KMS-11 (cell line): ENCODE results near the gene CACNA2D3.

Experiments
- H2AFZ ChIP-seq: fragments of 200-600 bp; sonication (generic); 2 replicates; pipeline ENCODE4 v1.6.1; 2016; ENCODE audit warnings: antibody characterized with exemption, mixed run types, low read depth
- H3K27ac ChIP-seq: fragments of 200-600 bp; sonication (generic); 2 replicates; pipeline ENCODE4 v1.6.1; 2016; ENCODE audit warnings: mild to moderate bottlenecking, mixed run types
- H3K27me3 ChIP-seq: fragments of 200-600 bp; sonication (generic); 2 replicates; pipeline ENCODE4 v1.6.1; 2017; ENCODE audit warnings: mild to moderate bottlenecking, low read depth, mixed run types, moderate library complexity; ENCODE audit not compliant: insufficient read depth
- H3K36me3 ChIP-seq: fragments of 200-600 bp; sonication (generic); 2 replicates; pipeline ENCODE4 v1.6.1; 2017; ENCODE audit warnings: mild to moderate bottlenecking, mixed run types; ENCODE audit not compliant: insufficient read depth
- H3K4me1 ChIP-seq: fragments of 200-600 bp; sonication (generic); 2 replicates; pipeline ENCODE4 v1.6.1; 2016; ENCODE audit warnings: mild to moderate bottlenecking, low read depth, mixed run types; ENCODE audit not compliant: poor library complexity, severe bottlenecking
- H3K4me2 ChIP-seq: fragments of 200-600 bp; sonication (generic); 2 replicates; pipeline ENCODE4 v1.7.0; 2016; ENCODE audit warnings: mild to moderate bottlenecking, mixed run types
- H3K4me3 ChIP-seq: fragments of 200-600 bp; sonication (generic); IDR thresholded peaks from 2 replicates; pipeline ENCODE4 v1.6.1; 2017; ENCODE audit warnings: low read depth, low read length, mixed read lengths; ENCODE audit not compliant: insufficient read depth
- H3K79me2 ChIP-seq: fragments of 200-600 bp; sonication (generic); 2 replicates; pipeline ENCODE4 v1.6.1; 2016; ENCODE audit warnings: low read depth, mixed run types; ENCODE audit not compliant: insufficient read depth
- H3K9ac ChIP-seq: fragments of 200-600 bp; sonication (generic); 2 replicates; pipeline ENCODE4 v1.6.1; 2016; ENCODE audit warnings: mild to moderate bottlenecking, mixed run types
- H4K20me1 ChIP-seq: fragments of 200-600 bp; sonication (generic); 2 replicates; pipeline ENCODE4 v1.6.1; 2016; ENCODE audit warnings: mild to moderate bottlenecking, mixed run types; ENCODE audit not compliant: insufficient read depth
- CTCF ChIP-seq: fragments of 200-600 bp; sonication (generic); conservative IDR thresholded peaks from 2 replicates; pipeline ENCODE4 v1.6.1; 2017; ENCODE audit warnings: low read depth, mild to moderate bottlenecking, antibody characterized with exemption, low read length, moderate library complexity, mixed read lengths

The CACNA2D3 gene

DNA sequence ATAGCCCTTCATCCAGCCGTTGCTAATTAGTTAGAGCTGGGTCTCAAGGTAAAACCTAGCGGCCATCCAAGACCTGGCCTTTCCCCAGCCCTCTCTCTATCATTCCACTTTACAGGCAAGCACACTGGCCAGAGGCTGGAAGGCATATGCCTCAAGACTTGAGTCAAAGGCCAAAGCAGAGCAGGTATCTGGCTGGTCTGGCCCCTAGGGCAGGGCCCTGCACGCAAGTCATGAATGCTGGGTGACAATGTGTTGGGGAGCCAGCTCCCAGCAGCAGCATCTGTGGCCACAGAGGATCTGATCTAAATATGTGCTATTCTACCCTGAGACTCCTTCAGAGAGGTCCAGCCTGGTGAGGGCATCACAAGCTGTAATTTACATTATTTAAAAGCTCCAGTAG, 691.9 kb downstream of the CACNA2D3 start:
- Histone ChIP-seq H3K79me2 (no peaks in the 10 kb centered on the region), H4K20me1 (no peaks in the 10 kb centered on the region), H3K4me3 (no peak overlapping the region), H3K4me2 (no peak overlapping the region), H3K4me1 (no peaks in the 10 kb centered on the region), H3K27ac (no peak overlapping the region), H3K27me3 (no peaks in the 10 kb centered on the region), H3K9ac (no peak overlapping the region), H3K36me3 (no peaks in the 10 kb centered on the region), H2AFZ (no peak overlapping the region)
- no peak for TF ChIP-seq CTCF

DNA sequence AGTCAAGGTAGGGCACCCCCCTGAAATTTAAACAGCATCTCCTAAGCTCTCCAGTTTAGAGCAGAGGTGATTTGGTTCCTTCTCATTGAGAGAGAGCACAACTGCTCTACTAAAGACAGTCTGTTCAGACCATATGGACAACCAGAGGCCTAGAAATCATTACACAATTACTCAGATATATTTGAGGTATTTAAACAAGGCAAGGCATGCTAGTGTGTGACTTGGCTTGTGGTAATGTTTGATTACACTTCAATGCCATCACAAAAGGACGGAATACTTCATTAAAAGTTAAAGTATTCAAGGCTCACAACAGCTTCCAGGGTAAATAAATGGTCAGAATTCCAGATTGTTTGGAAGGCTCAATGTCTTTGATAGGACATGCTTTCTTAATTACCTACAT, 695.3 kb downstream of the CACNA2D3 start:
- Histone ChIP-seq H3K4me1 (no peaks in the 10 kb centered on the region), H4K20me1 (no peaks in the 10 kb centered on the region), H3K4me2 (no peak overlapping the region), H3K9ac (no peak overlapping the region), H2AFZ (no peak overlapping the region), H3K27ac (no peak overlapping the region), H3K27me3 (no peaks in the 10 kb centered on the region), H3K4me3 (no peak overlapping the region), H3K79me2 (no peaks in the 10 kb centered on the region), H3K36me3 (no peaks in the 10 kb centered on the region)
- no peak for TF ChIP-seq CTCF

DNA sequence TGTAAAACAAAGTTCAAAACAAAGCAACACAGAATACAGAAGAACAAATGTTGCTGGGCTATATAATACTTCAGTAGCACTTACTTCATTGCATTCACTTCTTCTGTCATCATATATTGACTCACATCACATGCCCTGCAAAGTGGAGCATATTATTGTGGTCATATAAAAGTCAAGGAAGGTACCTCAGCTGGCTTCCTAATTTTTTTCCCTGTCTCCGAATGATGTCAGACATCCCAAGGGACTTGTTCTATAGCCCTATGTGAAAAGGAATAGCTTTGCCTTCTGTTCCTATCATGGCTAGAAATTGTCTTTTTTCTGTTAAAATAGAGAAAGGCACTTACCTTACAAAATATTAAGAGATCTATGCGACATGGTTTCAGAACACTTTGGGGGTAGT, 696.1 kb downstream of the CACNA2D3 start:
- H3K27ac ChIP-seq = no peak overlapping the region
- no peaks in the 10 kb centered on the region for H3K4me1 ChIP-seq
- H3K4me2 ChIP-seq = no peak overlapping the region
- no peak for TF ChIP-seq CTCF
- no peaks in the 10 kb centered on the region for H3K27me3 ChIP-seq
- no peak overlapping the region for H3K4me3 ChIP-seq
- no peak overlapping the region for H3K9ac ChIP-seq
- no peaks in the 10 kb centered on the region for H3K36me3 ChIP-seq
- no peak overlapping the region for H2AFZ ChIP-seq
- no peaks in the 10 kb centered on the region for H3K79me2 ChIP-seq
- no peaks in the 10 kb centered on the region for H4K20me1 ChIP-seq

DNA sequence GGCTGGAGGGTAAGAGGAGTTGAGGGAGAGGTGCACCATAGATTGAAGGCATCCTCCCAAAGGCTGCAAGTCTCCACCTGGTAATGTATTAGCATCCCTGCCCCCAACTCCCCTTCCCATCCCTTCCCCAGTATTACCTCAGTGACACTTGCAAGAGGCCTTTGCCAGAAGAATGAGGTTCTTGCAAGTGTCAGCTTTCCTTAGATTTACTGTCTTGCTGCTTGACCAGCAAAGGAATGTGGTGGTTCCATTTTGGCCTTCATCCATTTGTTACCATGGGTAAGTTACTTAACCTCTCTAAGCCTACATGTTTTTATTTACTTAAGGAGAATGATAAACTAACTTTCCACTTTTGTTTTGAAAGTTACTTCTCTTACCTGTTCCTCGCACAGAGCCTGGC, 696.6 kb downstream of the CACNA2D3 start:
- no peaks in the 10 kb centered on the region for H3K4me1 ChIP-seq
- no peak overlapping the region for H3K9ac ChIP-seq
- H3K4me2 ChIP-seq = no peak overlapping the region
- TF ChIP-seq CTCF = no peak
- H3K79me2 ChIP-seq = no peaks in the 10 kb centered on the region
- H3K36me3 ChIP-seq = no peaks in the 10 kb centered on the region
- no peaks in the 10 kb centered on the region for H3K27me3 ChIP-seq
- H3K4me3 ChIP-seq = no peak overlapping the region
- H4K20me1 ChIP-seq = no peaks in the 10 kb centered on the region
- no peak overlapping the region for H2AFZ ChIP-seq
- no peak overlapping the region for H3K27ac ChIP-seq

GRCh38 chr3:54819946-54820345, 697.6 kb downstream of the CACNA2D3 start:
- no peaks in the 10 kb centered on the region for H3K4me1 ChIP-seq
- no peaks in the 10 kb centered on the region for H3K36me3 ChIP-seq
- H3K4me3 ChIP-seq = no peak overlapping the region
- no peak overlapping the region for H3K4me2 ChIP-seq
- no peaks in the 10 kb centered on the region for H3K27me3 ChIP-seq
- no peaks in the 10 kb centered on the region for H4K20me1 ChIP-seq
- H3K9ac ChIP-seq = no peak overlapping the region
- H3K27ac ChIP-seq = no peak overlapping the region
- no peak overlapping the region for H2AFZ ChIP-seq
- TF ChIP-seq CTCF = no peak
- H3K79me2 ChIP-seq = no peaks in the 10 kb centered on the region
